ENCODE results near the gene YWHAE. TPM values are rescaled to one million over a fixed set of nuclear protein-coding genes. Genes with fewer than 3 reads are reported as not detected.
"Not testable (repeated sequence)": the region's sequence is repeated elsewhere in the genome, so short reads cannot be mapped to it uniquely, and the experiment has no call there.

Gene YWHAE
- total and polyA plus RNA-seq, 2 experiments from 2014 or later = 339 to 566 TPM

DNA sequence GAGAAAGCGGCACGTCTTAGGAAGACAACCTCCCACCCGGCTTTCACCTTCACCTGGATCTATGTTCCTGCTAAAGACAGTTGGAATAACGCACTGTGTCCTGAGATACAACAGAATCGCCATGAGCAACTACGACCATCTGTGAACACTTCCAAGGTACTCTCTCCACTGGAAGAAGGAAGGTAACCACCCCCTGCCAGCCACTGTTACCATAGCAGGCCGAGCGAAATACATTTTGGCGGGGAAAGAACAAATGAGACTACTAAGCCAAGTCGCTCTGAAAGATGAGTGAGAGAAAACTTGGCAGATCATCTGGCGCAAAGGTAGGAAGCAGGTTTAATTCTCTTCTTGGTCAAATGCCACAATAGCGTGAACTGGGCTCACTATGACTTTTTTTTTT is 46.2 kb upstream of the YWHAE start:
- H3K27ac ChIP-seq = no peak overlapping the region
- H3K27me3 ChIP-seq = no peaks in the 10 kb centered on the region
- H4K20me1 ChIP-seq (ENCODE audit: insufficient read depth, poor library complexity, severe bottlenecking) = peaks cover 74% of the 10 kb centered on the region

DNA sequence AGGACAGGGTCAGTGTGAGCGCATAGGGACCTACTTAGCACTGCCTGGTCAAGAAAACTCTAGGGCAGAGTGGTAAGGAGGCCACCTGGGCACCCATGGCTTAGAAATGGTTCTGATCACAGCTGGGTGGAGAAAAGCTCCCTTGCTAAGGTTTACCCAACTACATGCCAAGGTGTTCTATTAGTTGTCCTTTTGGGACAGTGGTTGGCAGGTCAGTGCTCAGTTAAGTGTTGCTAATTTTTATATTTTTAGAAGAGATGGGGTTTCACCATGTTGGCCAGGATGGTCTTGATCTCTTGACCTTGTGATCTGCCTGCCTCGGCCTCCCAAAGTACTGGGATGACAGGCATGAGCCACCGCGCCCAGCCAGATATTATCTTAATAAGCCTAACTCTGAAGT is 45.7 kb upstream of the YWHAE start:
- WGBS (ENCODE audit: low lambda C conversion rate, missing lambda C conversion rate) = 96% methylated on average over 4 of the region's 4 CpGs
- not testable (repeated sequence) for H3K27ac ChIP-seq; H3K9me3 ChIP-seq (ENCODE audit: low read depth); H3K36me3 ChIP-seq (replicated peaks; ENCODE audit: insufficient read depth, low read depth); H3K4me3 ChIP-seq; DNase-seq (ENCODE audit: low spot score); H3K4me2 ChIP-seq; H3K9me2 ChIP-seq (replicated peaks; ENCODE audit: insufficient read depth); H2AFZ ChIP-seq; H3K27me3 ChIP-seq; H3K4me1 ChIP-seq (ENCODE audit: insufficient read depth)
- Histone ChIP-seq H4K20me1 (ENCODE audit: insufficient read depth, poor library complexity, severe bottlenecking) (peaks cover 75% of the 10 kb centered on the region), H3K79me2 (peaks cover 97% of the 10 kb centered on the region)

More for the DNA sequence above, 46.2 kb upstream of the YWHAE start:
- no peaks in the 10 kb centered on the region for H3K9me3 ChIP-seq (ENCODE audit: low read depth)
- TF ChIP-seq EZH2 (IDR thresholded peaks at IDR 0.05; ENCODE audit: borderline replicate concordance) (no peak), EZH2phosphoT487 (IDR thresholded peaks at IDR 0.05; ENCODE audit: low read depth, severe bottlenecking, unreplicated experiment) (no peak)
- TF ChIP-seq, protein P1, sequence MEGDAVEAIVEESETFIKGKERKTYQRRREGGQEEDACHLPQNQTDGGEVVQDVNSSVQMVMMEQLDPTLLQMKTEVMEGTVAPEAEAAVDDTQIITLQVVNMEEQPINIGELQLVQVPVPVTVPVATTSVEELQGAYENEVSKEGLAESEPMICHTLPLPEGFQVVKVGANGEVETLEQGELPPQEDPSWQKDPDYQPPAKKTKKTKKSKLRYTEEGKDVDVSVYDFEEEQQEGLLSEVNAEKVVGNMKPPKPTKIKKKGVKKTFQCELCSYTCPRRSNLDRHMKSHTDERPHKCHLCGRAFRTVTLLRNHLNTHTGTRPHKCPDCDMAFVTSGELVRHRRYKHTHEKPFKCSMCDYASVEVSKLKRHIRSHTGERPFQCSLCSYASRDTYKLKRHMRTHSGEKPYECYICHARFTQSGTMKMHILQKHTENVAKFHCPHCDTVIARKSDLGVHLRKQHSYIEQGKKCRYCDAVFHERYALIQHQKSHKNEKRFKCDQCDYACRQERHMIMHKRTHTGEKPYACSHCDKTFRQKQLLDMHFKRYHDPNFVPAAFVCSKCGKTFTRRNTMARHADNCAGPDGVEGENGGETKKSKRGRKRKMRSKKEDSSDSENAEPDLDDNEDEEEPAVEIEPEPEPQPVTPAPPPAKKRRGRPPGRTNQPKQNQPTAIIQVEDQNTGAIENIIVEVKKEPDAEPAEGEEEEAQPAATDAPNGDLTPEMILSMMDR (IDR thresholded peaks at IDR 0.05; ENCODE audit: poor library complexity) = no peak
- H2AFZ ChIP-seq = no peak overlapping the region
- 95% methylated on average over 12 of the region's 12 CpGs for WGBS (ENCODE audit: low lambda C conversion rate, missing lambda C conversion rate)
- no peak overlapping the region for H3K4me3 ChIP-seq
- H3K79me2 ChIP-seq = peaks cover 97% of the 10 kb centered on the region
- no peak overlapping the region for H3K4me2 ChIP-seq
- H3K4me1 ChIP-seq (ENCODE audit: insufficient read depth) = peaks cover 3% of the 10 kb centered on the region
- H3K36me3 ChIP-seq (replicated peaks; ENCODE audit: insufficient read depth, low read depth) = no peaks in the 10 kb centered on the region
- H3K9me2 ChIP-seq (replicated peaks; ENCODE audit: insufficient read depth) = no peaks in the 10 kb centered on the region
- no peak for DNase-seq (ENCODE audit: low spot score)

DNA sequence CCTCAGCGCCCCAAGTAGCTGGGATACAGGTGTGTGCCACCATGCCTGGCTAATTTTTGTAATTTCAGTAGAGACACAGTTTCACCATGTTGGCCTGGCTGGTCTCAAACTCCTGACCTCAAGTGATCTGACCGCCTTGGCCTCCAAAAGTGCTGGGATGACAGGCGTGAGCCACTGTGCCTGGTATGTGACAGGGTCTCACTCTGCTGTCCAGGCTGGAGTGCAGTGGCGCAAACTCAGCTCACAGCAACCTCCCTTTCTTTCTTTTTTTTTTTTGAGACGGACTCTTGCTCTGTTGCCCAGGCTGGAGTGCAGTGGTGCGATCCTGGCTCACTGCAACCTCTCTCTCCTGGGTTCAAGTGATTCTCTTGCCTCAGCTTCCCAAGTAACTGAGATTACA is 42.7 kb upstream of the YWHAE start:
- H3K36me3 ChIP-seq (replicated peaks; ENCODE audit: insufficient read depth, low read depth); H3K9me3 ChIP-seq (ENCODE audit: low read depth); H3K4me1 ChIP-seq (ENCODE audit: insufficient read depth); H3K27me3 ChIP-seq; H3K4me2 ChIP-seq; H2AFZ ChIP-seq; H3K4me3 ChIP-seq; H3K27ac ChIP-seq; H3K9me2 ChIP-seq (replicated peaks; ENCODE audit: insufficient read depth); DNase-seq (ENCODE audit: low spot score): not testable (repeated sequence)
- H3K79me2 ChIP-seq = peaks cover 97% of the 10 kb centered on the region
- H4K20me1 ChIP-seq (ENCODE audit: insufficient read depth, poor library complexity, severe bottlenecking) = peaks cover 65% of the 10 kb centered on the region
- 100% methylated on average over 6 of the region's 6 CpGs for WGBS (ENCODE audit: low lambda C conversion rate, missing lambda C conversion rate)

DNA sequence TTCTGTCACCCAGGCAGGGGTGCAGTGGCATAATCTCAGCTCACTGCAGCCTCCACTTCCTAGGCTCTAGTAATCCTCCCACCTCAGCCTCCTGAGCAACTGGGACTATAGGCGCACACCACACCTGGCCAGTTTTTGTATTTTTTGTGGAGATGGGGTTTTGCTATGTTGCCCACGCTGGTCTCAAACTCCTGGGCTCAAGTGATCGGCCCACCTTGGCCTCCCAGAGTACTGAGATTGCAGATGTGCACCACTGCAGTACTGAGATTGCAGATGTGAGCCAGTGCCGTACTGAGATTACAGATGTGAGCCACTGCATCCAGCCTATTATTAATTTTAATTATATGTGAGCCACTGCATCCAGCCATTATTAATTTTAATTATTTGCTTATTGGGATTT is 42.2 kb upstream of the YWHAE start:
- Histone ChIP-seq H3K27me3 (no peaks in the 10 kb centered on the region), H3K9me2 (replicated peaks; ENCODE audit: insufficient read depth) (no peaks in the 10 kb centered on the region), H2AFZ (no peak overlapping the region), H3K27ac (no peak overlapping the region), H3K79me2 (peaks cover 97% of the 10 kb centered on the region), H3K36me3 (replicated peaks; ENCODE audit: insufficient read depth, low read depth) (no peaks in the 10 kb centered on the region), H3K4me2 (no peak overlapping the region), H3K9me3 (ENCODE audit: low read depth) (no peaks in the 10 kb centered on the region), H4K20me1 (ENCODE audit: insufficient read depth, poor library complexity, severe bottlenecking) (peaks cover 65% of the 10 kb centered on the region), H3K4me1 (ENCODE audit: insufficient read depth) (no peaks in the 10 kb centered on the region), H3K4me3 (no peak overlapping the region)
- no peak for DNase-seq (ENCODE audit: low spot score)
- no peak for TF ChIP-seq EZH2 (IDR thresholded peaks at IDR 0.05; ENCODE audit: borderline replicate concordance)
- no peak for TF ChIP-seq EZH2phosphoT487 (IDR thresholded peaks at IDR 0.05; ENCODE audit: low read depth, severe bottlenecking, unreplicated experiment)
- TF ChIP-seq, protein P1 (IDR thresholded peaks at IDR 0.05; ENCODE audit: poor library complexity) = no peak
- WGBS (ENCODE audit: low lambda C conversion rate, missing lambda C conversion rate) = 99% methylated on average over 4 of the region's 4 CpGs
